ENCODE results near the gene NAB2. TPM values are rescaled to one million over a fixed set of nuclear protein-coding genes. Genes with fewer than 3 reads are reported as not detected.
A peak's percentile ranks its signal among the peaks of the same experiment; 100 is the strongest.

Gene NAB2
- total and polyA plus RNA-seq, 8 donors = 28.4 to 52.0 (median 42.8) TPM

DNA sequence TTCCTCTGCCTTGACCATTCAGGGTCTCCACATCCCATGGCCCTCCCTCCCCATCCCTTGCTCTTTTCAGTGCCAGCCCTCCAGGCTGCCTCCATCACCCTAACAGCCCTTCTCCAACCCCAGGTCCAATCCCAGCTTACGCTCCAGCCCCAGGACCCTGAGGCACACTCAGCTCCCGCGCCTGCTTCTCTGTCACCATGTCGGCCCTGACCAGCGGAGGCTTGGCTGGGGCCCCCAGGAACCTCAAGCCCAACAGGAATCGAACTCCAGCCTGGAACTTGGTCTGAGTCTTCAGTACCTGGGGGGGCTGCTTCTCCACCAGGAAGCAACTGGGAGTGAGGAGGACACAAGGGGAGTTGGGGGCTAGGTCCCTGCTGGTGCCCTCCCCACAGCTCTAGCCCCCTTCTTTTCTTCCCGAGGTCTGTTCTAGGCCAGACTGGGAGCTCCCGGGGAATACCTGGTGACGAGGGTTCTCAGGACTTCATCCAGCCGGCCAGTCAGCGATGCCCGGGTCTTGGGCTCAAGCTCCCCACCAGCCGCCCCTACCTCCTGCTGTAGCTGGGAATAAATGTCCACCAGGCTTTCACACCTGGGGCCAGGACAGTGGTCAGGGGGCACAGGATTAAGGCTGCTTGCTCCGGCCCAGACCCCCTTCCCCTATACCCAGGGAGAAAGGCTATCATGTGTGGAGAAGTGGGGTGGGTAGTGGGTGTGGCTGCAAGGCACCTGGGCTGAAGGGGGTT lies 16.3 kb downstream of the NAB2 start:
- TF ChIP-seq CTCF (IDR thresholded peaks at IDR 0.05) = no peak
- peaks cover 0 to 83% of the 10 kb centered on the region in 2 donors for H3K36me3 ChIP-seq
- DNase-seq (no peak), ATAC-seq (no peak)
- no peaks in the 10 kb centered on the region for H3K27me3 ChIP-seq
- no peak overlapping the region for H3K4me3 ChIP-seq
- peaks cover 10 to 50% of the 10 kb centered on the region in 2 donors for H3K4me1 ChIP-seq
- H3K9me3 ChIP-seq = no peaks in the 10 kb centered on the region
- intact Hi-C loops (cut with DNase I) = no loop called here
- H3K27ac ChIP-seq = no peak overlapping the region

DNA sequence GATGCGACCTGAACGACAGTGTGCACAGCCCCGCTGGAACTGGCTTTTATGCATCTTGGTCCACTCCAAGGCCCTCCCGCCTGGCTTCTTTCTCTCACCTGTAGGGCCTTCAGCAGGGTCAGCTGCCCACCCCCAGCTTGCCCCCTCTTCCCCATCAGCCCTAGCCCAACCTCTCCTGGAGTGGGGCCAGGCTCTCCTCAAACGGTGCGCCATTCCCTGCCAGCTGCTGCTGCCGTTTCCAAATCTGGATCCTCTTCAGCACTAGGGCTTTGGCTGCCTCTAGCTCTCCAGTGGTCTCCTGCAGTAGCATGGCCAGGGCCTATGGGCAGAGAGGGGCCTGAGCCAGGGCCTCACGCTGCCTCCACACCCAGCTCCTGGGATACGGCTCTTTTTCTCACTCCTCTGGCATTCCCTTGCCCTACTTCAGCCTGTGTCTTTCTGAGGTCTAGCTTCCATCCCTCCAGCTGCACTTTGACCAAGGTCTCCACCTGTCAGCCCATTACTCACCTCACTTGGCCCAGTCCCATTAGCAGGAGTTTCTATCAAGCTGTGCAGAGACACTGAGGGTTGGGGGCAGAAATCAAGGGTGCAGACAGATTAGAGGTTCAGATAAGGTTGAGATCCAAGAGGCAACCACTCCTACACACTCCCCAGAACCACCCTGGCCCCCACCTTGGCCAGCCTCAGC lies 17.3 kb downstream of the NAB2 start:
- DNase-seq (no peak), ATAC-seq (no peak)
- no peak for TF ChIP-seq CTCF (IDR thresholded peaks at IDR 0.05)
- Histone ChIP-seq H3K9me3 (no peaks in the 10 kb centered on the region), H3K4me1 (peaks cover 10 to 49% of the 10 kb centered on the region in 2 donors), H3K36me3 (peaks cover 0 to 73% of the 10 kb centered on the region in 2 donors), H3K27ac (no peak overlapping the region), H3K4me3 (no peak overlapping the region), H3K27me3 (no peaks in the 10 kb centered on the region)
- intact Hi-C loops (cut with DNase I) = no loop called here

GRCh38 chr12:57107456-57108155 lies 18.7 kb downstream of the NAB2 start:
- Histone ChIP-seq H3K4me1 (peaks cover 13 to 60% of the 10 kb centered on the region in 2 donors), H3K4me3 (no peak overlapping the region), H3K27me3 (no peaks in the 10 kb centered on the region), H3K36me3 (peaks cover 0 to 59% of the 10 kb centered on the region in 2 donors), H3K27ac (no peak overlapping the region), H3K9me3 (no peaks in the 10 kb centered on the region)
- ATAC-seq = no peak
- intact Hi-C loops (cut with DNase I) = no loop called here
- DNase-seq = no peak
- no peak for TF ChIP-seq CTCF (IDR thresholded peaks at IDR 0.05)

- DNase-seq = no peak
- Histone ChIP-seq H3K27ac (peak overlapping the region; percentile 100), H3K36me3 (peaks cover 0 to 41% of the 10 kb centered on the region in 2 donors), H3K4me1 (peaks cover 15 to 53% of the 10 kb centered on the region in 2 donors), H3K4me3 (peak overlapping the region; percentile 81 to 96), H3K9me3 (no peaks in the 10 kb centered on the region), H3K27me3 (no peaks in the 10 kb centered on the region)
- no peak for ATAC-seq
- TF ChIP-seq CTCF (IDR thresholded peaks at IDR 0.05) = no peak
- intact Hi-C loops (cut with DNase I) = no loop called here
These were observed 20.5 kb downstream of the NAB2 start for GRCh38 chr12:57109207-57110103.

Data from left lung (tissue), 10 donors.